ENCODE measurements around the gene TTBK1.

TTBK1 gene

GRCh38 chr6:43239054-43239453 lies 4.2 kb upstream of the TTBK1 start:
- ChIA-PET POLR2A (no interaction called here), CTCF (interaction anchor here (2.0 kb wide), 2 partner anchors 10 to 15 kb away, joined by 7 to 32 read pairs; partner anchors contain the start of gene DNPH1)
- no peak for DNase-seq (ENCODE audit: extremely low spot score)

DNA sequence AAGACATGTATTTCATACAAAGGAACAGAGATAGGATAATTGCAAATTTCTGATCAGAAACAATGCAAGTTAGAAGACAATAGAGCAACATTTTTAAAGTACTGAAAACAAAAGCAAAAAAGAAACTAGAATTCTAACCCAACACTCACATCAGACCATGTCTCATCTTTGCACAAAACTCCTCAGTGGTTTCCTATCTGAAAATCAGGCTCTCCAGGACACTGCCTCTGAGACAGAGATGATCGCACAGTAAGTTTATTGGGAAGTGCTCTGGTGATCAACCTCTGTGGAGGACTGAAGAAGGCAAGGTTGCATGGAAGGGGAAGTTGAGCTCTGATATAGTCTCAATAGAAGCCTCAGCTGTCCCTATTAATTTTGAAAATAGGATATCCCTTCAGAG lies 2.3 kb upstream of the TTBK1 start:
- CTCF ChIA-PET = interaction anchor here (2.3 kb wide), 1 partner anchor 12 kb away, joined by 19 read pairs; the partner anchor contains the start of gene DNPH1

More at GRCh38 chr6:43239054-43239453, 4.2 kb upstream of the TTBK1 start:
- TF ChIP-seq, protein P1, sequence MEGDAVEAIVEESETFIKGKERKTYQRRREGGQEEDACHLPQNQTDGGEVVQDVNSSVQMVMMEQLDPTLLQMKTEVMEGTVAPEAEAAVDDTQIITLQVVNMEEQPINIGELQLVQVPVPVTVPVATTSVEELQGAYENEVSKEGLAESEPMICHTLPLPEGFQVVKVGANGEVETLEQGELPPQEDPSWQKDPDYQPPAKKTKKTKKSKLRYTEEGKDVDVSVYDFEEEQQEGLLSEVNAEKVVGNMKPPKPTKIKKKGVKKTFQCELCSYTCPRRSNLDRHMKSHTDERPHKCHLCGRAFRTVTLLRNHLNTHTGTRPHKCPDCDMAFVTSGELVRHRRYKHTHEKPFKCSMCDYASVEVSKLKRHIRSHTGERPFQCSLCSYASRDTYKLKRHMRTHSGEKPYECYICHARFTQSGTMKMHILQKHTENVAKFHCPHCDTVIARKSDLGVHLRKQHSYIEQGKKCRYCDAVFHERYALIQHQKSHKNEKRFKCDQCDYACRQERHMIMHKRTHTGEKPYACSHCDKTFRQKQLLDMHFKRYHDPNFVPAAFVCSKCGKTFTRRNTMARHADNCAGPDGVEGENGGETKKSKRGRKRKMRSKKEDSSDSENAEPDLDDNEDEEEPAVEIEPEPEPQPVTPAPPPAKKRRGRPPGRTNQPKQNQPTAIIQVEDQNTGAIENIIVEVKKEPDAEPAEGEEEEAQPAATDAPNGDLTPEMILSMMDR (IDR thresholded peaks at IDR 0.05; ENCODE audit: control extremely low read depth, extremely low read depth, low read depth, missing control alignments) = no peak

GRCh38 chr6:43241446-43241845 lies 1.8 kb upstream of the TTBK1 start:
- TF ChIP-seq, protein P1 (IDR thresholded peaks at IDR 0.05; ENCODE audit: control extremely low read depth, extremely low read depth, low read depth, missing control alignments) = no peak
- ChIA-PET POLR2A (no interaction called here), CTCF (interaction anchor here (2.3 kb wide), 1 partner anchor 12 kb away, joined by 19 read pairs; the partner anchor contains the start of gene DNPH1)
- DNase-seq (ENCODE audit: extremely low spot score) = no peak

More for the DNA sequence above, 2.3 kb upstream of the TTBK1 start:
- DNase-seq (ENCODE audit: extremely low spot score) = no peak
- TF ChIP-seq, protein P1 (IDR thresholded peaks at IDR 0.05; ENCODE audit: control extremely low read depth, extremely low read depth, low read depth, missing control alignments) = no peak
- POLR2A ChIA-PET = no interaction called here

DNA sequence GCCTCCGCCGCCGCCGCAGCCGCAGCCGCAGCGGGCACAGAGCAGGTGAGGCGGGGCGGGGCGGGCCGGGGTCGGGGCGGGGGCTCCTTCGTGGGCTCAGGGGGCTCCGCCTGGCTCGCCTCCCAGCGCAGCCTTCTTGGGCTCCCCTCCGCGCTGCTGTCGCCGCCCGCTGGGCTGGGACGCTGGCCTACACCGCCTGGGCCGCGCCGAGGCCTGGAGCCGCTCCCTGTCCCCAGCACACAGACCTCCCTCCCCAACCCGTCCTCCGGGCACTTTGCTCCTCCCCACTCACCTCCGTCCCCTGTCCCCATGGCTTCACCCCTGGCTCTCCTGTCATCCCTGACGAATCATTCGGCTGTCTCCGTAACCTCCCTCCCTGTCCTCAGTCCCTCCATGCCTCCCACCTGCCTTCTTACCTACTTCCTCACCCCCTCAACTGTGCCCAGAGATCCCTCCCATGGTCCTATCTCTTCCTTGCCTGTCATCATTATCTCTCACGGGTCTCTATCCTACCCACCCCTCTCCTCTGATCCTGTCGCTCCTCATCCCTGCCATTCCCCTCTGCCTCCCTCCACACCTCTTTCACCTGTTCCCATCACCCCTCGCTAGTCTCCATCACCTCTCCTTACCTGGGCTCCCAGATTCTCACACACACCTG lies 512 bp downstream of the TTBK1 start:
- POLR2A ChIA-PET = no interaction called here
- no peak for DNase-seq (ENCODE audit: extremely low spot score)
- CTCF ChIA-PET = interaction anchor here (1.0 to 2.2 kb wide), 2 partner anchors 13 to 263 kb away, joined by 4 to 8 read pairs; no protein-coding TSS in a partner anchor
- TF ChIP-seq, protein P1 (IDR thresholded peaks at IDR 0.05; ENCODE audit: control extremely low read depth, extremely low read depth, low read depth, missing control alignments) = no peak

DNA sequence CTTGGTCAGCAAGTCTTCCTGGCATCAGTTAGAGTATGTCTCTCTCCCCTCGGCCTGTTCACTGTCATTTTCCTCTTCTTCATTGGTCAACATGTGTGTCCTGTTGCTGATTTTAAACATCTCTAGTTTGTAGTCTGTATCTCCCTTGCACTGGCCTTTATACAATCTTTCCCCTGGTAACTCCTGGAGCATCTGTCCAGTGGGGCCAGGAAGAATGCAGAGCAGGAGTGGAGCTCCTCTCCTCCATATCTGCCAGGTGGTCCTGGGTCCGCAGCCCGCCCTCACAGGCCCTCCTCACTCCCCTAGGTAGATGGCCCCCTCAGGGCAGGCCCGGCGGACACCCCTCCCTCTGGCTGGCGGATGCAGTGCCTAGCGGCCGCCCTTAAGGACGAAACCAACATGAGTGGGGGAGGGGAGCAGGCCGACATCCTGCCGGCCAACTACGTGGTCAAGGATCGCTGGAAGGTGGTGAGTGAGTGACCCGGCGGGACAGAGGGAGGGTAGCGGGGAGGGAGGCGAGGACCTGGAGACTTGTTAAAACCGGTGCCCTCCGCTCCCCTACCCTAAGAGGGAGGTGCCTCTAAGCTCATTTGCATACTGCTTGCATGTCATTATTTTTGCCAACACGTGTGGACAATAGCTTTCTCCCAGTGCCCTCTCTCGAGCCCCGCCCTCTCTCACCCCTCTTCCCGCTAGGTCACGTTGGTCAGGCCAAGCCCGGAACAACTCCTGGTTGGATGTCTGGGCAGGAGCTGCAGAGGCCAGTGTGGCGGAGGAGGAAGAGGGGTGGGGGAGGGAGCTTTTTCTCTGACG lies 3.2 kb downstream of the TTBK1 start:
- ChIA-PET POLR2A (interaction anchor here (0.9 kb wide), 1 partner anchor 383 kb away, joined by 3 read pairs; the partner anchor contains the start of gene GTPBP2), CTCF (interaction anchor here (0.9 to 2.1 kb wide), 5 partner anchors 9 to 260 kb away, joined by 3 to 12 read pairs (median 6); partner anchors contain the start of gene DNPH1)
- peak; percentile 48 for DNase-seq (ENCODE audit: extremely low spot score)
- TF ChIP-seq, protein P1 (IDR thresholded peaks at IDR 0.05; ENCODE audit: control extremely low read depth, extremely low read depth, low read depth, missing control alignments) = no peak
